ENCODE data around the gene FAM163B.

FAM163B gene
- total RNA-seq = 0 reads per million in 2 donors

- no peak for DNase-seq
These were observed at the start of gene FAM163B for GRCh38 chr9:133609311-133610098. Gene FAM163B (minus strand): TSS chr9:133609389. CDS start chr9:133580223, 29,166 bp downstream.

- no peak for DNase-seq
These were observed 48.0 kb upstream of the FAM163B start for GRCh38 chr9:133657120-133657661.

- no peak for DNase-seq
These were observed 47.3 kb upstream of the FAM163B start for GRCh38 chr9:133656211-133657119.

GRCh38 chr9:133655701-133656100 is 46.5 kb upstream of the FAM163B start:
- DNase-seq = no peak

GRCh38 chr9:133654736-133655657 is 45.8 kb upstream of the FAM163B start:
- no peak for DNase-seq

- DNase-seq = no peak
These were observed 44.4 kb upstream of the FAM163B start for GRCh38 chr9:133653638-133654037.

- no peak for DNase-seq
These were observed 40.8 kb upstream of the FAM163B start for GRCh38 chr9:133650026-133650425.

GRCh38 chr9:133649194-133649593 is 40.0 kb upstream of the FAM163B start:
- DNase-seq = no peak

- DNase-seq = no peak
These were observed 38.7 kb upstream of the FAM163B start for GRCh38 chr9:133647765-133648469.

- no peak for DNase-seq
These were observed 38.0 kb upstream of the FAM163B start for GRCh38 chr9:133647148-133647547.

- no peak for DNase-seq
These were observed 36.0 kb upstream of the FAM163B start for GRCh38 chr9:133645021-133645765.

GRCh38 chr9:133643978-133644760 is 35.0 kb upstream of the FAM163B start:
- DNase-seq = no peak

GRCh38 chr9:133643362-133643755 is 34.2 kb upstream of the FAM163B start:
- no peak for DNase-seq

GRCh38 chr9:133642708-133643361 is 33.6 kb upstream of the FAM163B start:
- no peak for DNase-seq

- no peak for DNase-seq
These were observed 32.8 kb upstream of the FAM163B start for GRCh38 chr9:133641861-133642595.

- no peak for DNase-seq
These were observed 32.1 kb upstream of the FAM163B start for GRCh38 chr9:133641396-133641655.

GRCh38 chr9:133640580-133641395 is 31.6 kb upstream of the FAM163B start:
- no peak for DNase-seq

GRCh38 chr9:133640160-133640559 is 31.0 kb upstream of the FAM163B start:
- no peak for DNase-seq
